Stimulated activated CD8-positive, alpha-beta memory T cell treated with anti-CD3 and anti-CD28 coated beads, Interleukin-7, amount 100 ng/mL, for 48 hours (primary cell): ENCODE results near the gene PPP2R5A.

Experiments used
- DNase-seq, 2 donors: peaks; one replicate each; pipeline ENCODE4 v3.0.0-alpha.2; 2020; ENCODE audit warnings: low read depth in 1 of 2; ENCODE audit errors: extremely low read depth in 1 of 2

Gene PPP2R5A

GRCh38 chr1:212401838-212402582 is 116.8 kb downstream of the PPP2R5A start:
- DNase-seq: no peak

- DNase-seq: no peak
Observed at GRCh38 chr1:212402666-212403321, 117.6 kb downstream of the PPP2R5A start.

DNA sequence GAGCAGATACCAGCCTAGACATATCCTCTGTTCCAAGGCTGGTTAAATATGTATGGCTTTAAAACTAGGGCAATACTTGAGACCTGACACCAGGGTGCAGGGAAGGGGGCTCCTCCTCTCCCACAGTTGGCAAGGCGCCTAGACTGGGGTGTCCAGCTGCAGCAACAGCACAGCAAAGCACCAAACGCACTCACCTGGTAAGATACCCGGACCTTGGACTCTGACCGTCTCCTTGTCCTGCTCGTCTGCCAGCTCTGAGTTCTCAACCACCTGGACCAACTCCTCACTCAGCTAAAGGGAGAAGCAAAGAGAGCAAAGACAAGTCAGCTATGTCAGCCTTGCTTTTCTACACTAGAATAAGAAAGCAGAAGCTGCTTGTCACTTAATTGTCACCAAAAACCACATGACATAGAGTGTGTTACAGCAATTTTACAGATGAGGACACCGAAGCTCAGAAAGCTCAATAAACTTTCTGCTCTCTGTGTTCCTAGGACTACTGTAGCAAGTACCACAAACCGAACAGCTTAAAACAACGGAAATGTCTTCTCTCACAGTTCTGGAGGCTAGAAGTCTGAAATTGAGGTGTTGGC is 125.1 kb downstream of the PPP2R5A start:
- no peak for DNase-seq
